ENCODE results near the gene CYP51A1.

DNA sequence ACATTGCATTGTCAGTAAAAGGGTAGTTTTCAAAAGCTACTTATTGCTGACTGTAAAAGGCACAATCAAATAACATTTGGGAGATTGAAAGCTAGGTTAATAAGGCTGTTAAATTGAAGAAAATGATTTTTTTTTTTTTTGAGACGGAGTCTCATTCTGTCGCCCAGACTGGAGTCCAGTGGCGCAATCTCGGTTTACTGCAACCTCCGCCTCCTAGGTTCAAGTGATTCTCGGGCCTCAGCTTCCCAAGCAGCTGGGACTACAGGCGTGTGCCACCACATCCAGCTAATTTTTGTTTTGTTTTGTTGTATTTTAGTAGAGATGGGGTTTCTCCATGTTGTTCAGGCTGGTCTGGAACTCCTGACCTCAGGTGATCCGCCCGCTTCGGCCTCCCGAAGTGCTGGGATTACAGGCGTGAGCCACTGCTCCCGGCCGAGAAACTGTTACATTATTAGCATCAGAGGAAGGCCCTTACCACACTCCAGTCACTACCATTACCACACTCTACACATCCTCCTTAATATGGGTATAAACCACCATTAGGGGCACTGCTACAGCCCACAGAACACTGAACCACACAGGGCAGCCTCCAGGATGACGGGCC, 1.0 kb downstream of the CYP51A1 start:
- TF ChIP-seq, protein P1, sequence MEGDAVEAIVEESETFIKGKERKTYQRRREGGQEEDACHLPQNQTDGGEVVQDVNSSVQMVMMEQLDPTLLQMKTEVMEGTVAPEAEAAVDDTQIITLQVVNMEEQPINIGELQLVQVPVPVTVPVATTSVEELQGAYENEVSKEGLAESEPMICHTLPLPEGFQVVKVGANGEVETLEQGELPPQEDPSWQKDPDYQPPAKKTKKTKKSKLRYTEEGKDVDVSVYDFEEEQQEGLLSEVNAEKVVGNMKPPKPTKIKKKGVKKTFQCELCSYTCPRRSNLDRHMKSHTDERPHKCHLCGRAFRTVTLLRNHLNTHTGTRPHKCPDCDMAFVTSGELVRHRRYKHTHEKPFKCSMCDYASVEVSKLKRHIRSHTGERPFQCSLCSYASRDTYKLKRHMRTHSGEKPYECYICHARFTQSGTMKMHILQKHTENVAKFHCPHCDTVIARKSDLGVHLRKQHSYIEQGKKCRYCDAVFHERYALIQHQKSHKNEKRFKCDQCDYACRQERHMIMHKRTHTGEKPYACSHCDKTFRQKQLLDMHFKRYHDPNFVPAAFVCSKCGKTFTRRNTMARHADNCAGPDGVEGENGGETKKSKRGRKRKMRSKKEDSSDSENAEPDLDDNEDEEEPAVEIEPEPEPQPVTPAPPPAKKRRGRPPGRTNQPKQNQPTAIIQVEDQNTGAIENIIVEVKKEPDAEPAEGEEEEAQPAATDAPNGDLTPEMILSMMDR (IDR thresholded peaks at IDR 0.05): no peak
- TF ChIP-seq POLR2A (IDR thresholded peaks at IDR 0.05): no peak
